GM19328 (cell line): ENCODE results near the gene SEC16B.

ENCODE experiments used
- ATAC-seq: cut with Tn5 transposase; IDR thresholded peaks from one replicate; pipeline ENCODE4 v1.9.1; 2021; ENCODE audit warnings: mild to moderate bottlenecking, moderate library complexity; ENCODE audit not compliant: unreplicated experiment

The SEC16B gene

DNA sequence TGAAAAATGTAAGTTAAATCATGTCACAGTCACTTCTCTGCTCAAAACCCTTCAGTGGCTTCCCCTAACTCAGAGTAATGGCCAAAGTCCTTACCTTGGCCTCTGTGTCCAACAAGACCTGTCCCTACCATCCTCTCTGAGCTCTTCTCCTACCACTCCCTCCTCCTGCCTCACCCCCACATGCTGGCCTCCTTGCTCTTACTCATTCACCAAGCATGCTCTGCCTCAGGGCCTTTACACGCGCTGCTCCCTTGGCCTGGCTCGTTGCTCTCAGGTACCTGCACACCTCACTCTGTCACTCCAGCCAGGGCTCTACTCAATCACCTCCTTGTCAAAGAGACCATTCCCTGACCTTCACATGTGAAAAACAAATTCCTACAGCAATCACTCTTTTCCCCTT is 54.2 kb downstream of the SEC16B start:
- no peak for ATAC-seq

DNA sequence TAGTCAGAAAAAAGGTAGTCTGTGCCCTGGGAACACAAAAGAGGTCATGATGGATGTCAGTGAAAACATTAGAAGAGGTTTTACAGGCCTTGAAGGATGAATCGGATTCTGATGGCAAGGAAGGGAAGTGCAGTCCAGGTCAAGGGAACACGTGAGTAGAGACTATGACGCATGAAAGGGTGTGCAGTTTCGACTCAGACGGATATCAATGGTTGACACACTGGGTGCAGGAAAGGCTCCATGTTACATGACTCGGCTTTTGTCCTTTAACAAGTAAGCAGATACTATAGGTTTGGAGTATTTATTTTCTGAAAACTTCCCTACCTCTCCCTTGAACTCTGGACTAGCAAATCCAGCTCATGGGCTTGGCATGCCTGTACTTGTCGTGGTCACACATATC is 55.3 kb downstream of the SEC16B start:
- ATAC-seq: no peak

DNA sequence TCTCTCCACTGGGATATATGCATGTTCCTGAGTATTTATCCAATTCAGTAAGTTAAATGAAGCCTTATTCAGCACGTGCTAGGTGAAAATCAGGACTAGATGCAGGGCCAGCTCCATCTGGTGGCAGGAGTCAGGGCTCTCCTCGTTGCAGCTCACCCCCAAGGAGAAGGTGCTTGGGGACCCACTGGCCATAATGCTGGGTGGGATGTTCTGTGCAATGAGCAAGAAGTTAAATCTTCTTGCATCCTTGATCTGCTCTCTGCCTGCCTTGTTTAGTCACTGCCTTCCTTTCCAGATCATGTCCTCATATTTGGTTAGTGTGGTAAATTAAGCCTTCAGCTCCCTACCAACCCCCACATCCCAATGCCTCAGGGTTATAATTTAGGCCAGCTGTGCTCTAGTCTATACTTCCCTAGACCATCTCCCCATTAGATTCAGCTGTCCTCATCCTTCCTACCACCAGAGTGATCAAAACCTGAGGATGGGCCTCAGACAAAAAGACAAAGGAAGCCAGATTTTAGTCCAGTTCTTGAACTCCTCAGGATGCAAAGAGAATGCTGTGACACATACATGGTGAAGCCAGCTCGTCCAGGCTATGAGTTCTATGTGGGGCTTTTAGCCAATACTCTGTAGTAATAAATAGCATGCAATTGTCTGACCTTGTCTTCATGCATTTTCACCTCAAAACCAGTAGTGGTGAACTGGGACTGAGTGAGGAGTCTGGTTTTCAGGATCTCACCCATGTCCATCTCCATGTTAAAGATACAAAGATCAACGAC is 55.9 kb downstream of the SEC16B start:
- ATAC-seq: no peak

DNA sequence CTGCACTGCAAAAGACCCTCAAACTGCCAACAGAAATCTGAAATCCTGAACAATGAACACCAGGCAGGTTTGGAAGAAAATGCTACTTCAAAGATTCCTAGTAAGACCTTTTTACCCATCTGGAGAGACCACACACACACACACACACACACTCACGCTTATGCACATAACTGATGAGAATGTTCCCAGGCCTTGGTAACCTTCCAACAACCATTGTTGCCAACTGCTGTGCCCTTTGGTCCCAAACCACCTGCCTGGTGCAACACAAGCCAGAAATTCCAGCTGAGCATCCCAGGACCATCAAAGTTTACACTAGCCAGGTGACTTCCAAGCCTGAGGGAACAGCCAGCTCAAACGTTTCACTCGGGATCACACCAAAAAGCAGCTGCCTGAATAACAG is 56.9 kb downstream of the SEC16B start:
- ATAC-seq: no peak

DNA sequence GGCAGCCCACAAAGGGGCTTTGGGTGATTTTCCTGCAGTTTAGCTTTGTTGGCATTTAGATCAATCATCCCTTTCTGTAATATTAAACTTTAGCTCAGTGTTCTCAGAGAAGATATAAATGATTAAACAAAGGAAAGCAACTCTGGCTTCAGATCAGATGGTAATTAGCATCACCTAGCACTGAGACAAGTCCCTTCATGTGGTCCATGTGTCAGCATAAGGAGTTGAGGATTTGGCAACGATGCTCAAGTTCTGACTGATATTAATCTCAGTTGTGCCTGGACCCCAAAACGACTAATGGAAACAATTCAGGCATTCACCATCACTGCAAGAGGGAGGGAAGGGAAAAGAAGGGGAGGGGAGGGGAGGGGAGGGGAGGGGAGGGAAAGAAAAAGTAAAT is 60.4 kb downstream of the SEC16B start:
- ATAC-seq: no peak

DNA sequence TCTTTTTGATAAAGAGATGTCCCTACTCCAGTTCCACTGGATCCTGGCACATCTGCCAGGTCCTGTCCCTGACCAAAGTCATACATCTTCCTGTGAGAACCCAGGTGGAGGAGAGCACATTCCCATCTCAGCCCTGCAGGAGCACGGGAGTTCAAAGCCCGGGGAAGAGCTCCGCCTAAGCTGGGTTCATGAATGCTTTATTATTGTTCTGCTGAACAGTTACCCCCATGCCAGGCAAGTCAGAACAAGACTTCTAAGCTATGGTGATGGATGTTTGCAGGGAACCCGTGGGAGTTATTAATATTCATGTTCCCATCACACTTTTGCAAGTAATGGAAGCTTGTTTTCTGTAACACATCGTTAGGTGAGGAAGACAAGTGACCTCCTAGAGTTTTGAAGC is 62.9 kb downstream of the SEC16B start:
- ATAC-seq: no peak

DNA sequence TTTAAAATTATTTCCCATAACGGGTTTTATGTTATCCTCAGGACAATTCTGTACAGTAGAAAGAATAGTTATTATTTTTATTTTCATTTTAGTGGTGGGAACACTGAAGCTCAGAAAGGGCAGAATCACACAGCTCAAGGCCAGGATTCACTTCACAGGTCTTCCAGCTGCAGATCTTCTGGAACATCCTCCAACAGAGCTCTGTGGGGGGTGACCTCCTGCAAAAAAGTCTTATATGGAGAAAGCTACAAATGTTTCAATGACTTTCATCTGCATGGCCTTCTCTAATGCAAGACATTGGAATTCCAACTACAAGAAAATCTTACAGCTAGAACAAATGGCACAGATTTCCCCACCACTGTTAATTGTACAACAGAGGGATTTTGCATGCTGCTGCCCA is 64.2 kb downstream of the SEC16B start:
- no peak for ATAC-seq

DNA sequence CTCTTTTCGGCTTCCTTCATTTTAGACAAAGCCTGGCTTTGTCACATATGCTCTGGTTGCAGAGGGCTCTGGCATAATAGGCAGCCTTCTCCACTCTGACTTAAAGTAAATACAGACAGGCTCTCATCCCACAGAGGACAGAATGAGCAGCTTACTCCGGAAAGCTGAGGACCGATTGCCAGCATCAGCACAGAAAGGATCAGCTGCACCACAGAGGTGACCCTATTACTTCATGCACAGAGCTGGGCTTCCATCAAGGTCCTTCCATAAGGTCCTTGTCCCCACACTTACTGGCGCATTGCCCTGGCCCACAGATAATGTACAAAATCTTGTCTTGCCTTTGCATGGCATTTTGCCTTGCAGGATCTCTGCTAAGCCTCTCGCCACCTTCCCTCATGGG is 67.6 kb downstream of the SEC16B start:
- no peak for ATAC-seq

DNA sequence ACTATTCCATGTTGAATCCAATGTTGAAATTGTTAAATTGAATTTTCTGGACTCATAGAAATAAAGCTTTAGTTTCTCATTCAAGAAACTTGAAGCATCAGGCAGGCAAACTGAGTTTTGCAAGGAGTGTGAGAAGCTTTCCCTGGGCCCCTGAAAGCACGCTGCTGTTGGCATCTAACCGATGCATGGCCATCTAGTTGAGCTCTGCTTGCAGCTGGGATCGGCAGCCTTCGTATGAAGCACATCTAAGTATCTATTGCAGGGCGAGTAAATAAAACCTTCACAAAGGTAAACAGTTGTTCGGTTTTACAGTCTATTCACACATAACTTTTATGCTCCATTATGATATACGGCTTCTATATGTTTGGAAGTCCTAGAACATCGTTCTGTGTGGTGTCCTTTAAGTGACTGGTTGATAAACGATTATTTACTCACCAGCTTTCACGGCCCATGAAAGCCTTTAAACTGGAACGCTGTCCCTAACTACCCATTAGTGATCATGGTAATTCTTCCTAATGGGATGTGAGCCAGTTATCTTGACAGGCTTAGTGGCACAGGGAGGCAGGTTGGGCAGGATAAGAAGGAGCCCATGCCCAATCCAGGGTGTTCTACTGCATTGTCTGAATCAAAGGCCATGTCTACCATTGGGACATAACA is 71.7 kb downstream of the SEC16B start:
- no peak for ATAC-seq

DNA sequence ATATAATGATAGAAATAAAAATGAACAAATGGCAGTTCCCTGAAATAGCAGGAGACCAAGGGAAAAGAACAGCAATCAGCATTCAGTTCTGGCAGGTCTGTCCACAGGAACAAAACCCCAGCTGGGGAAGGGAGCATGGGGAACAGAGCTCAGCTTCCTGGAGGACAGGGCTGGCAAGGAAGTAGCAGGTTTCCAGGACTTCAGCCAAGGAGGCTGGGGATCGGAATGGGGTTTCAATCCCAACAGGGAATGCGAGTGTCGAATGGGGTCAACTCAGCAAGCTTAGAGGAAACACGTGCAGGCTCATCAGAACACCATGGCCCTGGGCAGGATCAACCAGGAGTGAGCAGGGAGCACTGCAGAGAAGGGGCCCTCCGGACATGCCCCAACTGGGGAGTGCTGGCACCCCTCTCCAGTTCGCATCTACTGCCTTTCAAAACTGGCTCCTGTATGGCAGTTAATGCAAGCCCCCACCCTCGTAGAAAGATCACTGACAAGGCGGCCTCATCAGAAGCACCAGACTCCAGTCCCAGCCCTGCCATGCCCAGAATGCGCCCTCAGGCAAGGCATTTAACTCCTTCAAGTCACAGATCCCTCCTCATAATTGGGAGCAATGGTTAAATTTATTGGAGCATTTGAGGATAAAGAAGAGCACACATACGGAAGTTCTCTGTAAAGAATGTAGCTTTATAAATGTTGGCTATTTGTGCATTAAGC is 72.4 kb downstream of the SEC16B start:
- no peak for ATAC-seq
